Lung (tissue), 12 donors: ENCODE results near the gene C4orf50. TPM values are rescaled to one million over a fixed set of nuclear protein-coding genes. Genes with fewer than 3 reads are reported as not detected.

ENCODE experiments used
- ATAC-seq: fragments of 200-7000 bp; cut with Tn5 transposase; one replicate; pipeline ENCODE4 v1.9.1; 2020; ENCODE audit warnings: moderate number of reproducible peaks; ENCODE audit not compliant: insufficient read depth, low FRiP score
- DNase-seq, 3 donors: peaks; one replicate each; pipeline ENCODE4 v3.0.0-alpha.2; 2013 to 2017
- H3K27ac ChIP-seq, 2 donors: one replicate each; pipeline ENCODE4 v1.5.1; 2013; ENCODE audit warnings: mild to moderate bottlenecking in 2 of 2, moderate library complexity in 2 of 2, control low read depth in 1 of 2, inconsistent platforms in 1 of 2, low read depth in 1 of 2, low read length in 1 of 2
- H3K27me3 ChIP-seq, 3 donors: one replicate each; pipeline ENCODE4 v1.5.1; 2013; ENCODE audit warnings: low read length in 2 of 3; ENCODE audit not compliant: control insufficient read depth in 3 of 3, insufficient read depth in 3 of 3
- H3K36me3 ChIP-seq, 4 donors: one replicate each; pipeline ENCODE4 v1.5.1; 2013; ENCODE audit warnings: low read length in 4 of 4, mild to moderate bottlenecking in 1 of 4, moderate library complexity in 1 of 4; ENCODE audit not compliant: control insufficient read depth in 4 of 4, insufficient read depth in 4 of 4
- H3K4me1 ChIP-seq, 5 donors: one replicate each; pipeline ENCODE4 v1.5.1; 2013; ENCODE audit warnings: low read length in 5 of 5, mild to moderate bottlenecking in 2 of 5, moderate library complexity in 1 of 5; ENCODE audit not compliant: control insufficient read depth in 5 of 5, insufficient read depth in 5 of 5
- H3K4me3 ChIP-seq: one replicate; pipeline ENCODE4 v1.5.1; 2013; ENCODE audit warnings: mild to moderate bottlenecking, control low read depth, moderate library complexity
- H3K9ac ChIP-seq, 2 donors: one replicate each; pipeline ENCODE4 v1.5.1; 2013; ENCODE audit warnings: low read length in 2 of 2, control low read depth in 1 of 2; ENCODE audit not compliant: insufficient read depth in 1 of 2
- H3K9me3 ChIP-seq, 4 donors: one replicate each; pipeline ENCODE4 v1.5.1; 2013; ENCODE audit warnings: low read length in 3 of 4, mild to moderate bottlenecking in 1 of 4, moderate library complexity in 1 of 4; ENCODE audit not compliant: control insufficient read depth in 4 of 4, insufficient read depth in 3 of 4
- CTCF ChIP-seq: IDR thresholded peaks from 2 replicates; pipeline ENCODE4 v1.5.1; 2012; ENCODE audit warnings: mild to moderate bottlenecking; ENCODE audit errors: control extremely low read depth, extremely low read depth
- WGBS, 2 donors: extraction: QIAGEN DNeasy Blood & Tissue Kit; methylation state at CpG; one replicate each; pipeline ENCODE4 v1.1.7; 2013; 5-methylcytosine and 5-hydroxymethylcytosine counted together
- polyA plus RNA-seq, 2 donors: library from polyadenylated mRNA; stranded (reverse); fragments of 200-250 nt; gene quantifications; one replicate each; pipeline ENCODE4 v1.2.1, GENCODE V29; 2013
- total RNA-seq, 2 donors: library from RNA; depleted of rRNA in 1 of 2; stranded (reverse); fragments of >200 nt in 1 of 2; gene quantifications; one replicate each; pipeline ENCODE4 v1.2.1, GENCODE V29; 2014 to 2021
- donor health status: control.
- donor health status: control.
- donor health status: Bipolar disorder and iron deficiency.
- donor health status: healthy.
- donor health status: DM: yes; HTN: yes; CAD: no.

C4orf50 gene
- total and polyA plus RNA-seq, 4 donors, result 0.02 to 0.04 (median 0.03) TPM

DNA sequence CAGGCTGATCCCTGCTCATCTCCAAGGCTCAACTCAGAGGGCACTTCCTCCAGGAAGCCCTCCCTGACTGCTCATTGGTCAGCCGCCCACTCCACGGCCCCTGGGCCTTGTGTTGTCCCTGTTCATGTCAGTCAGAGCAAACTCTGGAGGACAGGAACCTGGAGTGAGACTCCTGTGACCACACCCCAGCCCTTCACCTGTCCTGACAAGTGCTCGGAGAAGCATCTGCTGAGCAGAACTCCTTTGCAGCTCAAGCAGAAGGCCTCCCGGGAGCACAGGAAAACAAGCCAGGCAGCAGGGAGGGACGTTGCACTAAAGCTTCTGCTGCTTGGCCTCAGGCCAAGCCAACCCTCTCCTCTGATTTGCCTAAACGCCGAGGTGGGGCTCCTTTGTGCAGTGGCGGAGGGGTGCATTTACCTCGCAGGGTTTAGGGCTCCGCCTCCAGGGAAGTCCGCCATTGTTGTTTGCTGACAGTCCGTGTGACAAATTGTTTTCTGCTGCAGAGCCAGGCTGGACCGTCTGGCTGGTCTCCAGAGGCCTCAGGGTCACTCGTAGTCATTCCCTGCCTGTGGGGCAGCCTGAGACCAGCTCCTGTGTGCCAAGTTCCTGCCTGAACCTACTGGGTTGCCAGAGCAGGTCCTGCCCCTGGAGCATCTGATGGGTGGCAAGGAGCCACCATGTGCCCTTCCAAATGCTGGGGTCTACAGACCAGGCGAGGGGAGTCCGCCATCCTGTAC is 61.8 kb downstream of the C4orf50 start:
- no peak overlapping the region for H3K4me3 ChIP-seq
- H3K4me1 ChIP-seq, result peaks cover 0 to 13% (median 6%) of the 10 kb centered on the region in 5 donors
- no peaks in the 10 kb centered on the region for H3K36me3 ChIP-seq
- no peak for TF ChIP-seq CTCF
- no peak overlapping the region for H3K27ac ChIP-seq
- H3K9ac ChIP-seq, result no peak overlapping the region
- DNase-seq, result peak; percentile 41 to 81 (median 64)
- ATAC-seq, result no peak
- peaks cover 0 to 4% (median 0%) of the 10 kb centered on the region in 4 donors for H3K9me3 ChIP-seq
- WGBS, 2 donors, result 21 to 24% methylated on average over 16 of the region's 16 CpGs
- H3K27me3 ChIP-seq, result peaks cover 0 to 5% (median 0%) of the 10 kb centered on the region in 3 donors

- Histone ChIP-seq H3K4me1 (peaks cover 0 to 13% (median 6%) of the 10 kb centered on the region in 5 donors), H3K9ac (no peak overlapping the region), H3K27me3 (peaks cover 0 to 2% (median 0%) of the 10 kb centered on the region in 3 donors), H3K27ac (no peak overlapping the region), H3K9me3 (peaks cover 0 to 4% (median 0%) of the 10 kb centered on the region in 4 donors), H3K36me3 (no peaks in the 10 kb centered on the region), H3K4me3 (no peak overlapping the region)
- WGBS, 2 donors, result 31 to 38% methylated on average over 4 of the region's 4 CpGs
- DNase-seq, result peak in 1 of 3 donors; percentile 23
- no peak for TF ChIP-seq CTCF
- ATAC-seq, result no peak
Observed at GRCh38 chr4:5955856-5956255, 62.4 kb downstream of the C4orf50 start.

DNA sequence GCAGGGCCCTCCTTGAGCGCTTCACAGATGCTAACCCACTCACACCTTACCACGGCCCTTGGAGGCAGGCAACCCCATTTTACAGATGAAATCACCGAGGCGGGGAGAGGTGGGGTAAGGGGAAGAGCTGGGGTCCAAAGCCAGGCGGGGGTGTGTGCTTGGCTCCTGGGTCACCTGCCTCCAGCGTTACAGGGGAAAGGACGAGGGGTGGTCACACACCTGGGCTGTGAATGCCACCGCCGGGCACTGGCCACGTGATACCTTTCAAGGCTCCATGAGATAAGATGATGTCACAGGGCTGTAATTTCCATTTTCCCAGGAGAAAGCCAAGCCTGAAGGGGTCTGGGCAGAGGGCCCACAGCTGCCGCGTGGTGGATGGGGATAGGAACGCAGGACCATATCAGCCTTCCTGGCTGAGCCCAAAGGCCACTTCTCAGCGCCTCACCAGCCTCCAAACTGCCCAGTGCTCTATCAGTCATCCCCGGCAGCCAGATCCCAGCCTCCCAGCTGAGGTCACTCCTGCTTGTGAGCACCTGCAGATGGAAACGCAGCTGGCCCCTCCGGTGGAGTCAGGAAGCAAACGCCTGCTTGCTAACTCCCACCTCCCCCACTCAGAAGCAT is 62.9 kb downstream of the C4orf50 start:
- no peak for TF ChIP-seq CTCF
- Histone ChIP-seq H3K27me3 (peaks cover 0 to 2% (median 0%) of the 10 kb centered on the region in 3 donors), H3K4me3 (no peak overlapping the region), H3K9me3 (peaks cover 0 to 4% (median 0%) of the 10 kb centered on the region in 4 donors), H3K4me1 (peaks cover 0 to 13% (median 6%) of the 10 kb centered on the region in 5 donors), H3K27ac (no peak overlapping the region), H3K9ac (no peak overlapping the region), H3K36me3 (no peaks in the 10 kb centered on the region)
- peak; percentile 33 to 50 (median 39) for DNase-seq
- 60 to 68% methylated on average over 18 of the region's 18 CpGs for WGBS, 2 donors
- no peak for ATAC-seq
